Breast epithelium (tissue), 4 donors: Measurements from ENCODE around the gene FAM168B. TPM values are rescaled to one million over a fixed set of nuclear protein-coding genes. Genes with fewer than 3 reads are reported as not detected.

Experiments
- DNase-seq, 2 donors: peaks; one replicate each; pipeline ENCODE4 v3.0.0-alpha.2; 2019; ENCODE audit warnings: low spot score in 2 of 2
- H3K27ac ChIP-seq, 2 donors: fragments of 200-600 bp; sonication (generic) in 1 of 2; one replicate each; pipeline ENCODE4 v1.5.1; 2016 to 2019; ENCODE audit warnings: mild to moderate bottlenecking in 1 of 2
- H3K27me3 ChIP-seq, 2 donors: fragments of 200-600 bp; sonication (generic) in 1 of 2; one replicate each; pipeline versions ENCODE4 v1.5.1 to v1.6.0; 2017 to 2019; ENCODE audit warnings: control low read depth in 1 of 2, mild to moderate bottlenecking in 1 of 2
- H3K36me3 ChIP-seq: fragments of 200-600 bp; one replicate; pipeline ENCODE4 v1.5.1; 2019
- H3K4me1 ChIP-seq, 2 donors: fragments of 200-600 bp; sonication (generic); one replicate each; pipeline ENCODE4 v1.5.1; 2016 to 2019; ENCODE audit warnings: control low read depth in 1 of 2
- H3K4me3 ChIP-seq, 3 donors: fragments of 200-600 bp; sonication (generic); 1 replicate in 2 of 3; 2 replicates in 1 of 3; pipeline ENCODE4 v1.5.1; 2016 to 2019; ENCODE audit warnings: mild to moderate bottlenecking in 3 of 3, moderate library complexity in 2 of 3
- H3K9me3 ChIP-seq, 2 donors: fragments of 200-600 bp; sonication (generic) in 1 of 2; one replicate each; pipeline ENCODE4 v1.5.1; 2016 to 2019; ENCODE audit warnings: control low read depth in 1 of 2
- POLR2A ChIP-seq: fragments of 450-650 bp; IDR thresholded peaks from one replicate; pipeline ENCODE4 v1.6.1; 2016; ENCODE audit warnings: antibody characterized with exemption, mild to moderate bottlenecking, moderate library complexity
- POLR2AphosphoS5 ChIP-seq, 3 donors: sonication (generic); formaldehyde crosslinking; IDR thresholded peaks; one replicate each; pipeline ENCODE4 v1.6.1; 2017; ENCODE audit warnings: antibody characterized with exemption in 3 of 3
- intact Hi-C: fragments of 100-400 bp; cut with DNase I; formaldehyde crosslinking; loops from one replicate; pipeline ENCODE4 v1.15.1; 2023; ENCODE audit warnings: low total_unique reads
- total RNA-seq, 3 donors: library from RNA; depleted of rRNA; stranded (reverse); fragments of >200 nt; gene quantifications; one replicate each; pipeline ENCODE4 v1.1.0, GENCODE V29; 2016
- TF ChIP-seq, protein P1 (sequence below), 3 donors: fragments of 450-650 bp; IDR thresholded peaks; one replicate each; pipeline ENCODE4 v1.5.1; 2016 to 2017; ENCODE audit warnings: antibody characterized with exemption in 3 of 3, mild to moderate bottlenecking in 3 of 3, moderate library complexity in 3 of 3

Gene FAM168B
- total RNA-seq, 3 donors from 2014 or later = 69.2 to 122 (median 111) TPM

- no peak overlapping the region for H3K4me3 ChIP-seq
- no peaks in the 10 kb centered on the region for H3K36me3 ChIP-seq
- intact Hi-C loops = no loop called here
- TF ChIP-seq POLR2A (no peak), POLR2AphosphoS5 (IDR thresholded peaks at IDR 0.05) (no peak)
- TF ChIP-seq, protein P1, sequence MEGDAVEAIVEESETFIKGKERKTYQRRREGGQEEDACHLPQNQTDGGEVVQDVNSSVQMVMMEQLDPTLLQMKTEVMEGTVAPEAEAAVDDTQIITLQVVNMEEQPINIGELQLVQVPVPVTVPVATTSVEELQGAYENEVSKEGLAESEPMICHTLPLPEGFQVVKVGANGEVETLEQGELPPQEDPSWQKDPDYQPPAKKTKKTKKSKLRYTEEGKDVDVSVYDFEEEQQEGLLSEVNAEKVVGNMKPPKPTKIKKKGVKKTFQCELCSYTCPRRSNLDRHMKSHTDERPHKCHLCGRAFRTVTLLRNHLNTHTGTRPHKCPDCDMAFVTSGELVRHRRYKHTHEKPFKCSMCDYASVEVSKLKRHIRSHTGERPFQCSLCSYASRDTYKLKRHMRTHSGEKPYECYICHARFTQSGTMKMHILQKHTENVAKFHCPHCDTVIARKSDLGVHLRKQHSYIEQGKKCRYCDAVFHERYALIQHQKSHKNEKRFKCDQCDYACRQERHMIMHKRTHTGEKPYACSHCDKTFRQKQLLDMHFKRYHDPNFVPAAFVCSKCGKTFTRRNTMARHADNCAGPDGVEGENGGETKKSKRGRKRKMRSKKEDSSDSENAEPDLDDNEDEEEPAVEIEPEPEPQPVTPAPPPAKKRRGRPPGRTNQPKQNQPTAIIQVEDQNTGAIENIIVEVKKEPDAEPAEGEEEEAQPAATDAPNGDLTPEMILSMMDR (IDR thresholded peaks at IDR 0.05) = no peak
- DNase-seq = no peak
- no peaks in the 10 kb centered on the region for H3K27me3 ChIP-seq
- H3K9me3 ChIP-seq = peaks cover 0 to 3% of the 10 kb centered on the region in 2 donors
- H3K27ac ChIP-seq = no peak overlapping the region
- H3K4me1 ChIP-seq = no peaks in the 10 kb centered on the region
These were observed 70.5 kb downstream of the FAM168B start for GRCh38 chr2:131022731-131023130.

DNA sequence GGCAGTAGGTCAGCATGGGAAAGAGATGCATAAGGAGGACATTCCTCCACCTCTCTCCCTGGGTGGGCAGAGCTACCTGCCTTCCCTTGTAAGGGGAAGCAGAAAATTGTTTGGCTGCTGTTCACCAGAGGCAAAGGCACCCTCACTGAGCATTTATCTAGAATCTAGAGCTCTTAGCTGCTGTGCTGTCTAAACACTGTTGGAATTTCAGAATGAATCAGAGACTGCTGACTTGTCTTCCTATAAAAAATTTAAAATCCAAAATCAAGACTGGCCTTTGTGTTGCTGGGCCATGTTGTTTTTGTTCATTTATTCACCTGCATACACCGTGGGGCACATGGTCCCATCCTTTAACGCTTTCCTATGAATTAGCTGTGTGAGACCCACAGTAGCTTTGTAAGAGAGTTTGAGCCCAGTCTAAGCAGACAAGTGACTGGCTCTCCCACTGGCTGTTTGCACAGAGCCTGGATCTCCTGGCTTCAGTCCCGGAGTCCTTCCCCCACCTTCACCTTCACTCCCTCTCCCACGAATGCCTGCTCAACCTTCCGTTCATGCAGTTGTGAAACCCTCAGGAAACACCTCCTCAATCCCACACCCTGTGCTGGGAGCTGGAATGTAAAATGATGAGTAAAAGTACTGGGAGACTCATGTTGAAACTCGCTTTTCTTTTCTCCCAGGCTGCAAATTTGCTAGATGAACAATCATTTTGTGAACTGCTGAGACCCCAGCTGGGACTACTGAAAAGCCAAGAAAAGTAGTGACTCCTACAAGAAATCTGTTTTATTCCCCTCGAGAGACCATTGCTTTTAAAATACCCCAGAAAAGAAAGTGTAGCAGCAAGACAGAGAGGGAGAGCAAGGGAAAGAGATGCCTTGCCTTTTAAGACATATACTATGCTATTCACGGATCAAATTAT lies 76.2 kb downstream of the FAM168B start:
- no peak overlapping the region for H3K4me3 ChIP-seq
- TF ChIP-seq, protein P1 (IDR thresholded peaks at IDR 0.05) = no peak
- TF ChIP-seq POLR2AphosphoS5 (IDR thresholded peaks at IDR 0.05) (no peak), POLR2A (no peak)
- no peaks in the 10 kb centered on the region for H3K4me1 ChIP-seq
- no peaks in the 10 kb centered on the region for H3K9me3 ChIP-seq
- intact Hi-C loops = no loop called here
- H3K27me3 ChIP-seq = no peaks in the 10 kb centered on the region
- peak in 1 of 2 donors; percentile 47 for DNase-seq
- H3K27ac ChIP-seq = no peak overlapping the region
- H3K36me3 ChIP-seq = no peaks in the 10 kb centered on the region

DNA sequence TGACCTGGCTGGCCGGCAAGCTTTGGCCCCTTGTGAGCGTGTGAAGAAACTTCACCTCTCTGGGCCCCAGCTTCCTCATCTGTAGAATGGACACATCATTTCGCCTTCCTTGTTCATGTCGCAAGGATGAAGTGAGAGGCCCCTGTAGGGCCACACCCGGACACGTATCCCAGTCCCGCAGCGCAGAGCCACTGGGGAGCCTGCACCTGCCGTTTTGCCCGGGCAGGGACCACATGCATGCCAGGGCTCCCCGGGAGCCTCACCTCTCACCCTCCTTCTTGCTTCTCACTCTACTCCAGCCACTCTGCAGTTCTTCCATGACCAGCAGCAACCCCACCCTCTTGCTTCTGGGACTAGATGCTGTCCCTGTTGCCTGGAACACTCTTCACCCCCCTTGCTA lies 77.5 kb downstream of the FAM168B start:
- TF ChIP-seq, protein P1 (IDR thresholded peaks at IDR 0.05) = no peak
- TF ChIP-seq POLR2AphosphoS5 (IDR thresholded peaks at IDR 0.05) = no peak
- H3K27me3 ChIP-seq = peaks cover 0 to 2% of the 10 kb centered on the region in 2 donors
- DNase-seq = no peak
- H3K9me3 ChIP-seq = no peaks in the 10 kb centered on the region
- H3K4me3 ChIP-seq = no peak overlapping the region
- no peaks in the 10 kb centered on the region for H3K36me3 ChIP-seq
- no peaks in the 10 kb centered on the region for H3K4me1 ChIP-seq
- H3K27ac ChIP-seq = no peak overlapping the region
- intact Hi-C loops = no loop called here

DNA sequence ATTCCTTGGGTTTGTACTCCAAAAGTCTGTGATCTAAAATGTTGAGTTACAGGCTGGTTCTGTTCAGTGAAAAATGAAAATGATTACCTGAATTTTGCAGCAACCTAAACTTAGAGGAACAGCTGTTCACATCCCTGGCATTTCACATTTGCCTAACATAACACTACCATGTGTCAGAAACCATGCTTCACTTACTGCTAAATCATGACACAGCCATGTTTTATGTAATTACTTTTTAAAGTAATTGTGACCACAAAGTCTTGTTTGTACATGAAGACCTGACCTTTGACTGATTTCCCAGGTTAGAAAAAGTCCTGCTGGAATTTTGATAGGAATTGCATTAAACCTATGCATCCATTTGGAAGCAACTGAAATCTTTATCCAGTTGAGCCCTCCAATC lies 79.1 kb downstream of the FAM168B start:
- TF ChIP-seq, protein P1 (IDR thresholded peaks at IDR 0.05) = no peak
- TF ChIP-seq POLR2A = no peak
- TF ChIP-seq POLR2AphosphoS5 (IDR thresholded peaks at IDR 0.05) = no peak
- intact Hi-C loops = no loop called here
- no peak overlapping the region for H3K4me3 ChIP-seq
- H3K9me3 ChIP-seq = no peaks in the 10 kb centered on the region
- no peak overlapping the region for H3K27ac ChIP-seq
- no peaks in the 10 kb centered on the region for H3K36me3 ChIP-seq
- H3K4me1 ChIP-seq = no peaks in the 10 kb centered on the region
- no peak for DNase-seq
- peaks cover 0 to 2% of the 10 kb centered on the region in 2 donors for H3K27me3 ChIP-seq

GRCh38 chr2:131011486-131011885 lies 81.8 kb downstream of the FAM168B start:
- no peak overlapping the region for H3K27ac ChIP-seq
- no peaks in the 10 kb centered on the region for H3K36me3 ChIP-seq
- TF ChIP-seq POLR2AphosphoS5 (IDR thresholded peaks at IDR 0.05) (no peak), POLR2A (no peak)
- H3K9me3 ChIP-seq = no peaks in the 10 kb centered on the region
- H3K4me1 ChIP-seq = no peaks in the 10 kb centered on the region
- H3K27me3 ChIP-seq = peaks cover 0 to 2% of the 10 kb centered on the region in 2 donors
- no peak for DNase-seq
- intact Hi-C loops = no loop called here
- H3K4me3 ChIP-seq = no peak overlapping the region
